ENCODE results near the gene DIP2B.
A peak's percentile ranks its signal among the peaks of the same experiment; 100 is the strongest.
"Not testable (repeated sequence)": the region's sequence is repeated elsewhere in the genome, so short reads cannot be mapped to it uniquely, and the experiment has no call there.

DIP2B gene

DNA sequence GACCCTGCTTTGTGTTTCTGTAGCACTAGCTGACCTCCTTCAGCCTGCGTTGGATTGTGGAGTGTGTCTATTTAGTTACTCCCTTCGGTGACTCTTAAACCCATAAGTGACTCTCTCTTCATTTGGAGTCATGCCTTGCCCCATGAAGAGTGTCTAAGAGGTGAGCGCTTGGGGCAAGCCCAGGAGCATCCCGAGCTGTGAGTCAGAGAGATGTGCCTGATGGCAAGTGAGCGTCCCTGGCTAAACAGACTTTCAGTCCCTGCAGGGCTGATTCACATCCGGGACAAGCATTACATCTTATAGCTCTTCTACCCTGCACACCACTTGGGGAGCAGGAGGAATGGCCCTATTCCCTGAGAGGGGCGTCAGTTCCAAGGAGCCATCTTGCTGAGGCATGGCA, 234.8 kb downstream of the DIP2B start:
- no peak for DNase-seq

DNA sequence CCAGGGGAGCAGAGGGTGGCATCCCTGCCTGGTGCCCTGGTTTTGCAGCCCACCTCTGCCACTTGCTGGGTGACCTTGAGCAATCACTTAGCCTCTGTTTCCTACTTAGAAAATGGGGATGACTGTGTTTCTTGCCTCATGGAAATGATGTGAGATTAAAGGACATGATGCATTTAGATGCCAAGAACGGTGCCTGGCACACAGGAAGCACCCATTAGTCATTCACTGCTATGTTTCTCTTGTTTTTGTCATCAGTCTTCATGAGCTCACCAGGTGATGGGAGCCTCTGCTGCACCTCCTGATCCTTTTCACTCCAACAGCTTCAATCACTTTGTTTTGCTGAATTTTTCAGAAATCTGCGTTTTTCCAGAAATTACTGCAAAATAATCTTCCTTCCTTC, 235.5 kb downstream of the DIP2B start:
- DNase-seq, result no peak

DNA sequence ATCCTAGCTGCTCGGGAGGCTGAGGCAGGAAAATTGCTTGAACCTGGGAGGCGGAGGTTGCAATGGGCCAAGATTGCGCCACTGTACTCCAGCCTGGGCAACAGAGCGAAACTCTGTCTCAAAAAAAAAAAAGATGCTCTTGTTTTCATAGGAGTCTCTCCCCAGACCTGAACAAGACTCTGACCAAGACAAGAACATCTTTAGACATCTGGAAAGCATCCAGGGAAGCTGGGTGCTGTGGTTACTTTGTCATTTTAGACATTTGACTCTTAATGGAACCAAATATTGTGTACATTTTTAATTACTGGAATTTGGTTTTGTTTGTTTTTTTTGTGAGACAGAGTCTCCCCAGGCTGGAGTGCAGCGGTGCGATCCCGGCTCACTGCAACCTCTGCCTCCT, 238.0 kb downstream of the DIP2B start:
- no peak for DNase-seq

DNA sequence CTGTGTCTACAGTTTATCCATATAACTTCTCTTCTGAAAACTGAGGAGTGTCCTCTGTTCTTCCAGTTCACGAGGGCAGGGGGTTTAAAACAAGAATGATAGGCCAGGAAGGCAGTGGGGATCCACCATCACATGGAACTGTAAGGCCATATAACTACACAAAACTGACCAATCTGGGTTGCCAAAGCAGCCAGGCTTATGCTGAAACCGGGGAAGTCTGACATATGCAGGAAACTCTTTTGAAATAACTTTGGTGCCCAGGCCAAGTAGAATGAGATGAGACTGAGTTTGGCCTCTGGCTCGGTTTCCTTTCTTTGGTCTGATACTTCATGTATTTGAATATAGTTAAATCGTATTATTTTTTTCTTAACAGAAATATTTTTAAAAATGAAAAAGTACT, 241.1 kb downstream of the DIP2B start:
- no peak for DNase-seq

DNA sequence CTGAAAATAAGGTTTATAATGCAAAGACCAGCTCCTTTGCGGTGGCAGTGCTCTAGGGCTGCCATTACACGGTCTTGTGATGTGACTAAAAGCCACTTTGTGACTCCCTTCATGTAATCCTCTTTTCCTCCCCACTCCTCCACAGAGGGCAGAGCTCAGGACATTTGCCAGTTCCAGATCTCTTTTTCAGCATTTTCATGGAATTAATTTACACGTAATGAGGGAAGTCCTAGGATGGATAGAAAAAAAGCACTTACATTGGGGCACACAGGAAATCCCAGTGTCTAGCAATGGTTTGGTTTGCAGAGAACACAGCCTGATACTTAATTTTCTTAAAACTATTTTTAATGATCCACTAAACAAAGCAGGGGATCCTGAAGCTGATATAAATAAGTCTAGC, 241.6 kb downstream of the DIP2B start:
- no peak for DNase-seq

DNA sequence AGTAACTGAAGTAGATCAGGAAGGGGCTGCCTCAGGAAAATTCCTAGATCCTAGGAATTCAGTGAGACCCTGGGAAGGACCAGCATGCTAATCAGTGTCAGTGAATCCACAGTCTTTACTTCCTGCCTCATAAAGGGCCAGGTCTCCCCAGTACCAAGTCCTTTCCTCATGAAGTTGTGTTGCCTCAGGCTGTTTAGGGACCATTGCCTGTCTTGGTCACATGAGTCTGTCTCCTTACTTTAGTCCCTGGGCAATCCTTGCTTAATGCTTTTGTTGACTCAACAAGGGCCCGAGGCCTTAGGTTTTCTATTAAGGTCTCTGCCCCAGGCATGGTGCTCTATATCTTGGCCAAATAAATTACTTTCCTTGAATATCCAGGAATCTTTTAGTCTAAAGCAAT, 243.0 kb downstream of the DIP2B start:
- no peak for DNase-seq

DNA sequence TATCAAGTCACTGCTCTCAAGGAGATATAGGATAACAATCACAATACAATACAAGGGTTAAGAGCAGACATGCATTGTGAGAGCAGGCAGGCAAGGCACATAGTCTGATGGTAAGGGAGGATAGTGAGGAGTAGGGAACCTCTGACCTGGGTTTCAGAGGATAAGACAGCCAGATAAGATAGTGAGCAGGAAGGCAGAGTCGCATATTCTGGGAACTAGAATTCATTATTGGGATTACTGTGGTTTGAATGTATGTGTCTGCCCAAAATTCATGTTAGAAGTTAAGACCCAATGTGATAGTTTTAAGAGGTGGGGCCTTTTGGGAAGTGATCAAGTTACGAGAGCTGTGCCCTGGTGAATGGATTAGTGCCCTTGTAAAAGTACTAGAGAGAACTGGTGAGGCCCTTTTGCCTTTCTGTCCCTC, 244.7 kb downstream of the DIP2B start:
- DNase-seq, result no peak

DNA sequence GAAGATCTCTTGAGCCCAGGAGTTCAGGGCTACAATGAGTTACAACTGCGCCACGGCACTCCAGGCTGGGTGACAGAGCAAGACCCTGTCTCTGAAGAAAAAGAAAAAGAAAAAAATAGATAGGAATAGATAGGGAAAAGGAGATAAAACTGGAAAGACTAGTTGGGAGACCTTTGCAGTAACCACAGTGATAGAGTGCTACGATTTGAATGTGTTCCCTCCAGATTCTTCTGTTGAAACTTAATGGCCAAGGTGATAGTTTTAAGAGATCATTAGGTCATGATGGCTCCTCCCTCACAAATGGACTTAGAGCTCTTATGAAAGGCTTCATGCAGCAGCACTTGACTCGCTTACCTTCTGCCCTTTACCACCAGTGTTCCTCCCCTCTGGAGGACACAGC, 245.6 kb downstream of the DIP2B start:
- DNase-seq, result no peak

DNA sequence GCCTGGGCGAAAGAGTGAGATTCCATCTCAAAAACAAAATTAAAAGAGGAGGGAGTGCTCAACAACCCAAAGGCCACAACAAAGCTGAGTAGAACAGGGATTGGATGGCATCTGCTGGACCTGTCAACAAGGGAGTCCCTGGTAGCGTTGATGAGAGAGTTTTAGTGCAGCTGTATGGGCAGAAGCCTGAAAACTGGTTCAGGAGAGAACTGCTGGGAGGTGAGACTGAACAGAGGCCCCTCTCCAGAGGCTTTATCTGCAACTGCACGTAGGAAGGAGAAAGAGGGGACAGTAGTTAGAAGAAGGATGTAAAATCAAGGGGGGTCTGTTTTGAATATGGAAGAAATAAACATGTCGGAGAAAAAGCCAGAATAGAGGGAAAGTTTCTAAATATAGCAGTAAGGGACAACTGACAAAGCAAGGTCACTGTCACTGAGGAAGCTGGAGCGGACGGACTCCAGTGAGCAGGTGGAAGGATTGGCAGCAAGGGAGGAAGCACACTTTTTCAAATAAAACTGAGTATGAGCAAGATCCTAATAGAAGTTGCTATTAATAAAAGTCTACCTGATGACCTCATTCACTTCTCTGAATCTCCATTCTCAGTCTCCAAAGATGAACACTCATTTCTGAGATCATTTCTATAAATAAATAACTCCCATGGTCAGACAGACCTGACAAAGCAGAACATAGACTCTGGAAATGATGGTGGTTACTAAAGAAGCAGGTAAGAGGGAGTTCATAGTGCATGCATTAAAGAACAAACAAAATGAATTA, 247.3 kb downstream of the DIP2B start:
- DNase-seq, result no peak

DNA sequence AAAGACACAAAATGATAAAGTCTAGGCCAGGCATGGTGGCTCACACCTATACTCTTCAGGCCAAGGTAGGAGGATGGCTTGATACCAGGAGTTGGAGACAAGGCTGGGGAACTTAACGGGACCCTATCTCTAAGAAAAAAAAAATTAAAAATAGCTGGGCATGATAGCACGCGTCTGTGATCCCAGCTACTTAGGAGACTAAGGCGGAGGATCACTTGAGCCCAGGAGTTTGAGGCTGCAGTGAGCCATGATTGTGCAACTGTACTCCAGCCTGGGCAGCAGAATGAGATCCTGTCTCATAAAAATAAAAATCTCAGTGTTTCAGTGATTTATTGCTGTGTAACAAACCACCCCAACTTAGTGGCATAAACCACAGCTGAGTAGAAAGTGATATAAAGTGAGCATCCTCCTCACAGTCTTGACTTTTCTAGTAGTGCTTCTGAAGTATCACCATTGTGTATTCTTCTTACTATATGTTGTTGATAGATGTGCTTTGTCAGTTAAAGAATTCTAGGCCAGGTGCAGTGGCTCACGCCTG, 248.5 kb downstream of the DIP2B start:
- no peak for DNase-seq

DNA sequence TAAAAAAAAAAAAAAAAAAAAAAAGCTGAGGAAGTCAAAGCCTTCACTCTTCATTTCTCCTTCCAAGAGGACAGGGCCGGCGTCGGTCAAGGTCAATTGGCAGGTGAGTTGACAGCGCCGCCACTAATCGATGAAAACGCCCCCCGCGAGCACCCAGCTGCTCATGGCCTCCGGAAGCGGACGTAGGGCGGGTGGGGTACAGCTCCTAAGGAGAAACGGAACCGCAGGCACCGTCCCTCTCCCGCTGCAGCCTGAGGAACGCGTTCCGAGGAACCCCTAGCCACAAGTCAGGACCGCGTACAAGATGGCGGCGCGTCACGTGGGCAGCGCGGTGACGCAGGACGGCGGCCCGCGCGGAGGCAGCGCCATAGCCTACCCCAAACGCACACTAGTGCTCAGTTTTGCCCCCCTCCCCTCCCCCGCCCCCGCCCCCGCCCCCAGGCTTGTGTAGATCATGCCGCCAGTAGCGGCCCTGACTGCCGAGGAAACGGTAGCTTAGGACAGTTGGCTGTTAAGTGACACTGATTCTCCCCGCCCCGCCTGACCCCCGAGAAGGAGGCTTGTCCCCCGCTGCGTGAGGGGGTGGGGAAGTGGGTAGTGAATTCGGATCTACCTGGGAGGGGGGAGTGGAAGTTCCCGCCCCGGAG, 259.0 kb downstream of the DIP2B start, which contains the start of gene ATF1:
Gene ATF1, plus strand, starts transcription at position 463 of the 647 bp plus-strand sequence. CDS start 16,045 bp downstream, outside the sequence.
- peak; percentile 49 for DNase-seq

DNA sequence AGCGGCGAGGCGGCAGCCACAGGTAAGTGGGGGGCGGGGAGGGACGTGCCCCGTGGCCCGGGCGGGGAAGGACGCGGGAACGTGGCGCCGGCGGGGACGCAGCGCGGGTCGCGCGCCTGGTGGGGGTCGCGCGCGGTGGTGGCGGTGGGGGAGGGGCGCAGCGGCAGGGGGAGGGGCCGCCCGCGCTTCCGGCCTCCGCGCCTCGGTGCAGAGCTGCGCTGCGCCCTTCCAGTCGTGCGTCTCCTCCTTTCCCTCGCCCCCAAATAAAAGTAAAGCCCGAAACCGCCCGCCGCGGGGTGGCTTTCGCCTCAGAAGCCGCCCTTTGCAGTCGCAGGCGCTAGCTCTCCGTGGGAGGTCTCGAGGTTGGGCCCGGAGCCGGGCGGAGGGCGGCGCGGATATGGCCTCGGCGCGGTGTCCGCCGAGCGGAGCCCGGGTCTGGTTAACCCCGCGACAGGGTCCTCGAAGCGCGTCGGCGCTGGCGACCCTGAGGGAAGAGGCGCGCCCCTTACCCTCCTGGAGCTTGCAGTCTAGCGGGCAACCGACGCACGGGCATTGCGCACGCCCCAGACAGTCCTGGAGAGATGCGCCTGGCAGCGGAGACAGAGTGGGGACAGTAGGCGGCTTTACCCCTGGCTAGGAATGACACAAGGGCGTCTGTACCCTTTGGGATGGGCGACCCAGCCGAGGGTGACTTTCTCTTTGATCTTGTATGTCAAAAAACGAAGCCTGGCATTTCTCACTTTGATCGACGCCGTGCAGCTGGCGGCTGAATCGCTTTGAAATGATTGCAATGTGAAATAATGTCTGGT, 259.7 kb downstream of the DIP2B start:
- no peak for DNase-seq

DNA sequence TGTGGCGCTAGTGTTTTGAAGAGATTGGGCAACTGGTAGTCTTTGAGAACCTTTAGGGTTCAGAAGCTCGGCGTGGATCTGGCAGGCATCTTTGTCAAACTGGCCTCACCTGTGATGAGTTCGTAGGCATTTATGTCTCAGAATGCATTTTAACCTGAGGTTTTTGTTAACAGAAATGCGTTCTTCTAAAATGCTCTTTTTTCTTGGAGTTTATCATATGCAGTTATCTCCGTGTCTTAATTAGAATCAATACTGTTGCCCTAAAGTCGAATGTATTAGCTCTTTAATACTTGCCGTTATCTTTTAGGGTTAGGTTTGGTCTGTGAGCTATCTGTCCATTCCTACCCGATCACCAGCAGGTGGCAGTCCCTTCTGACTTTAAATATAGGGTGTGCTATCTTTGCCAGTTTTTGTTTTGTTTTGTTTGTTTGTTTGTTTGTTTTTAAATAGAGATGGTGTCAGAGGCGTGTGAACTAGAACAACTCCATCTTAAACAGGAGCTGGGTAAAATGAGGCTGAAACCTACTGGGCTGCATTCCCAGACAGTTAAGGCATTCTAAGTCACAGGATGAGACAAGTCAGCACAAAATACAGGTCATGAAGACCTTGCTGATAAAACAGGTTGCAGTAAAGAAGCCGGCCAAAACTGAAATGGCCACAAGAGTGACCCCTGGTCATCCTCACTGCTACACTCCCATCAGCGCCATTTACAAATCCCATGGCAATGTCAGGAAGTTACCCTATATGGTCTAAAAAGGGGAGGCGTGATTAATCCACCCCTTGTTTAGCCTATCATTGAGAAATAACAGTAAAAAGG, 260.5 kb downstream of the DIP2B start:
- peak; percentile 34 for DNase-seq

DNA sequence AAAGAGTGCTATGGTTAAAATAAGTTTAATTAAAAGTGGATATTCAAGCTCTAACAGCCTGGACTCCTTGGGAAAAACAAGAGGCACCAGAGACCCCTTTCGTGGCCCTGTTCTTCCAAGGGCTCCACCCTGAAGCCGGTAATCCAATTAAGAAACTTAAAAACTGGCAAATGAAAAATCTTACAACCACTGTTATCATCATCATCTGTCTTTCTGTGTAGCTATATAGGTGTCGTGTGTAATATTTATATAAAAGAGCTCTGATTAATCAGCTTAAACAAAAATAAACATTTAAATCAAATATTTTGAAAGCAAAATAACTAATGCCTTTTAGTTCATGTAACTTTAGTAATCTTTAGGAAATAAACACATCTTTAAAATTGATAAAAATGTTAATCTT, 263.6 kb downstream of the DIP2B start:
- no peak for DNase-seq

DNA sequence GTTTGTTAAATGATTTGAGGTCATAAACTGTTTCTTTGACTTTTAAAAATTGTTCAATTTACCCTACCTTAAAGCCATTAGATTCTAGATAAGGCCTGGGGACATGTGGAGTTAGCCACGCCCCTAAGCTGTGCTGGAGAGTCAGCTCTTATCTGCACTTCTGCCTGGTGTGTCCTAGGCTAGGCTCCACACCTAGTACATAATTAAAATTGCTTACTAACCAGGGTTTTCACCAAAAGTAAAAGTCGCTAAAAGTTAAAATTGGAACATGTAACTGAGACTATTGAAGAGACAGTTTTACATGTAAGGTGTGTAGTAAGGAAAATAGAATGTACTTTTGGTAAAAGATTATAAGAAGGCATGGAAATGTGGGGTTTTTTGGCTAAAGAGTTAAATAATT, 264.0 kb downstream of the DIP2B start:
- DNase-seq, result not testable (repeated sequence)

DNA sequence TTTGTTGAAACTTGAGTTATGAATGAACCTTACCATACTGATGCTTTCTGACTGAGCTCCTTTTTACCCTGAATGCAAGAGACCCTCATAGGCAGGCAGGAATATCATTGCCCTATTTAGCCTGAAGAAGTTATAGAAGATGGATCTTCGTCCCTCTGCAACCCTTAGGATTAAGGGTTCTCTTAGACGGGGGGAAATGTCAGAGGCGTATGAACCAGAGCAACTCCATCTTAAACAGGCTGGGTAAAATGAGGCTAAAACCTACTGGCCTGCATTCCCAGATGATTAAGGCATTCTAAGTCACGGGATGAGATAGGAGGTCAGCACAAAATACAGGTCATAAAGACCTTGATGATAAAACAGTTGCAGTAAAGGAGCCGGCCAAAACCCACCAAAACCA, 266.6 kb downstream of the DIP2B start:
- DNase-seq, result no peak

DNA sequence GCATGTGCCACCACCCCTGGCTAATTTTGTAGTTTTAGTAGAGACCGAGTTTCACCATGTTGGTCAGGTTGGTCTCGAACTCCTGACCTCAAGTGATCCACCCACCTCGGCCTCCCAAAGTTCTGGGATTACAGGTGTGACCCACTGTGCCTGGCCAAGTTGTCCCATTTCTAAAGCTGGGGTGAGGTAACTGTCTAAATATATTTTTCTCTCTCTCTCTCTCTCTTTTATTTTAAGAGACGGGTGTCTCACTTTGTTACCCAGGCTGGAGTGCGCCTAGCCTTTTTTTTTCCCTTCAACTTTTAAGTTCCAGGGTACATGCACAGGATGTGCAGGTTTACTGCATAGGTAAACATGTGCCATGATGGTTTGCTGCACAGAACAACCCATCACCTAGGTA, 267.7 kb downstream of the DIP2B start:
- no peak for DNase-seq

DNA sequence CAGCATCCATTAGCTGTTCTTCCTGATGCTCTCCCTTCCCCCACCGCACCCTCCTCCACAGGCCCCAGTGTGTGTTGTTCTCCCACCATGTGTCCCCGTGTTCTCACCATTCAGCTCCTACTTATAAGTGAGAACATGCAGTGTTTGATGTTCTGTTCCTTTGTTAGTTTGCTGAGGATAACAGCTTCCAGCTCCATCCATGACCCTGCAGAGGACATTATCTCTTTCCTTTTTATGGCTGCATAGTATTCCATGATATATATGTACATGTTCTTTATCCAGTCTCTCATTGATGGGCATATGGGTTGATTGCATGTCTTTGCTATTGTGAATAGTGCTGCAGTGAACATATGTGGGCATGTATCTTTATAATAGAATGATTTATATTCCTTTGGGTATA, 268.1 kb downstream of the DIP2B start:
- DNase-seq, result no peak

DNA sequence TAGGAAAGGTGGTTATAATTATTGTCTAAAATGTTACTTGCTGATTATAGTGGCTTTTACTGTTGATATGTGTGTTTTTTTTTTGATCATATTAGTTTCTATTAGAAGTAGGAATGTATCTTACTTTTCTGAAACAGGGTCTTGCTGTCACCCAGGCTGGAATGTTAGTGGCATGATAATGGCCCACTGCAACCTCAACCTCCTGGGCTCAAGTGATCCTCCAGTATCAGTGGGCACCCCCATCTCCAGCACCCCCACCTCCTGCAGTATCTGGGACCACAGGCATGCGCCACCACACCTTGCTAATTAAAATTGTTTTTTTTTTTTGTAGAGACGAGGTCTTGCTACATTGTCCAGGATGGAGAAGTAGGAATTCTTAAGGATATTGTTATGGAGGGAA, 270.5 kb downstream of the DIP2B start:
- no peak for DNase-seq

DNA sequence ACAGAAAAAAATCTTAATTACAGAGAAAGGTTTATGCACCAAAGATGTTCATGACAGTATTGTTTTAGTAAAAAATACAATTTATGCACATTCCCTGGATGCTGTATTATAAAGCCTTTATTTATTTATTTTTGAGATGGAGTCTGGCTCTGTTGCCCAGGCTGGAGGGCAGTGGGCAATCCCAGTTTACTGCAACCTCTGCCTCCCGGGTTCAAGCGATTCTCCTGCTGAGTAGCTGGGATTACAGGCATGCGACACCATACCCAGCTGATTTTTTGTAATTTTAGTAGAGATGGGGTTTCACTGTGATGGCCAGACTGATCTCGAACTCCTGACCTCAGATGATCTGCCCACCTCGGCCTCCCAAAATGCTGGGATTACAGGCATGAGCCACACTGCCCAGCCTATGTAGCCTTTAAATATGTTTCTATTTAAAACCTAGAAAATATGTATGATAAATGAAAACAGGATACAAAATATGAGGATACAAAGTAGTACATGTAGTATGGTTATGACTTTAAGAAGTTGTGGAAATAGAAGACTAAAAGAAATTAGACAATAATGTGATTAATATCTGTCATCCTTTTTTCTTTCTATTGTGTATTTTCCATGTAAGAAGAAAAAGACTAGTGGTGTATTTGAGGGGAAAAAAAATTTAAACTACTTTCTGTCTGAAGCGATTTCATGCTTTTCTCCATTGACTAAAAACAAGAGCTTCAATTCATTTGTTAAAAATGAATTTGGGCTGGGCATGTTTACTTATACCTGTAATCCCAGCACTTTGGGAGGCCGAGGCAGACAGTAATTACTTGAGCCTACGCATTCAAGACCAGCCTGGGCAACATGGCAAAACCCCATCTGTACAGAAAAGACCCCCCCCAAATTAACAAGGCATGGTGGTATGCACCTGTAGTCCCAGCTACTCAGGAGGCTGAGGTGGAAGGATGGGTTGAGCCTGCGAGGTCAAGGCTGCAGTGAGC, 272.3 kb downstream of the DIP2B start:
- DNase-seq, result no peak

Measured in SIG-M5 (cell line).